GM18867 (cell line): ENCODE results near the gene NFKBIL1.

ENCODE experiments used
- ATAC-seq: cut with Tn5 transposase; IDR thresholded peaks from one replicate; pipeline ENCODE4 v1.9.1; 2021; ENCODE audit warnings: mild to moderate bottlenecking, moderate library complexity; ENCODE audit not compliant: unreplicated experiment

NFKBIL1 gene

DNA sequence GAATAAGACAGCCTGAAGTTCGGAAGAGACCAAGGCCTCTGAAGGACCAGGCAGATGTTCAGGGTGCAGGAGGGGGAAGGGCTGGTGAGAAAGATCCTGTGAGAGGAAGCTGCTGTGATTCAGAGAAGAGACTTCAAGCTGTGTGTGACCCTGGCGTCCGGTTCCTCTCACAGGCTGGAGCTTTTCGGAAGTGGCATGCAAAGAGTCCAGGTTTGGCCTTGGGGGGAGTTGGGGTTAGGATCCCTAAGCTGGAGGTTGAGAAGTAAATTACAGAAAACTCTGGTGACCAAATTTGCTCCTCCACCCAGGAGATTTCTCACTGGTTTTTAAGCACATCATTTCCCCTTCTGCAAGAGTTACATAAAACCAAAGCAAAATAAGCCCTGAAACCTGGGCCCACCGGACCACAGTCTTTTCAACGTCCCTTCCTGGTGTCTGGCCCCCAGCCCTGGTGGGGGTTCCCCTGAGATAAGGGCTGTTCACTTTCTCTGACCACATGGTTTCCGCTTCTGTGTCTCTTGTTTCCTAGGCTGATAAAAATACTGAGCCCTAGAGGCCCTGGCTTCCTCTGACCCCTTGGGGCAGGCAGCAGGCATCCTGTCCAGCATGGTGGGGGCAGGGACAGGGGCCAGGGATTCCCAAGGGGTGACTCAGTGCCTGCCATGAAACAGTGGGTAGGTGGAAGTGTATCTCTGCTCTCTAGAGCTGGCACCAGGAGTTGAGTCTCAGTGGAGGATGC is 12.7 kb downstream of the NFKBIL1 start:
- peak; percentile 64 for ATAC-seq

GRCh38 chr6:31560697-31561058 is 13.3 kb downstream of the NFKBIL1 start:
- ATAC-seq, result no peak

DNA sequence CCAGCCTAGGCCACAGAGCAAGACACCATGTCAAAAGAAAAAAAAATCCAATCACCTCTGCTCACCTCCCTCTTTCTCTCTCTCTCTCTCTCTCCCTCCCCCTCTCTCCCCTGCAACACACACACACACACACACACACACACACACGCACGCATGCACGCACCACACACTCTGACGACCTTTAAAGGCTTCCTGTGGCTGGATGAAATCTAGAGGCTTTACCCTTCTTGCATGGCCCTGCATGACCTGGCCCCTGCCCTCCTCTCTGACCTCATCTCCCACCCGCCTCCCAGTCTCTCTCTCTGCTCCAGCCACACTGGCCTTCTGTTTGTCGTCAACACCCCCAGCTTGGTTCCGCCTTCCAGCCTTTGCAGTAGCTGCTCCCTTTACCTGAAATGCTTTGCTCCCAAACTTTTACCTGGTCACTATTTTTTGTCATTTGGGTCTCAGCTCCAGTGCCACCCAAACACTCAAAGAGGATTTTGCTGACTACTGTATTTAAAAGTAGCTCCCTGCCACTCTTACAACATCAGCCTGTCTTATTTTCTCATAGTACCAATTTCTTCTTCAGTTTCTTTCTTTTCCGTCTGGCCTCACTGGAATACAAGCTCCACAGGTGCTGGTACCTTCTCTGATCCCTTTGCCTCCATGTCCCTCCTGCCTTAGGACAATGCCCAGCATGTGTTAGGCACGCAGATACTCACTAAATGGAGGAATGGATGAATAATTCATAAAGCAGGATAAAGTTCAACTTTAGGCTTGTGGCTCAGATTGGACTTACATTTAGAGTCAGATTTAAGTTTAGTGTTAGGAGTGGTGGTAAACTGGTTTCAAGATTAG is 20.3 kb downstream of the NFKBIL1 start:
- ATAC-seq, result no peak

DNA sequence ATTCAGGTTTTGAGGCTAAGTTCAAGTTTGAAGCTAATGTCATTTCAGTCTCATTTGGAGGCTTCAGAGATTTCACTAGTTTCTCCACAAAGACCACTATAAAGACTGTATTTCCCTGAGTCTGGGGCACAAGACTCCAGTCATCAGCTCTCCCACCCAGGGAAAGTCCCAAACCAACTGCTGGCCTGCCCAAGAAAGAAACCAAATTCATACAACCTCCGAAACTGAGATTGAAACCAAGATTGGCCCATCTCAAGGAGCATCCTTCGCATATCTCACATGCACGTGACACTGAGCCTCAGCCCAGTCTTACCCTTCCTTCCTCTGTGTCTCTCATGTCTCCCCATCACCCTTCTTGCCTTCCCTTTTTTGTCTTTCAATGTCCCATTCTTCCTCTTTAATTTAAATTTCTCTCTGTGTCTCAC is 21.1 kb downstream of the NFKBIL1 start:
- ATAC-seq, result peak; percentile 71

- no peak for ATAC-seq
These were observed 22.6 kb downstream of the NFKBIL1 start for GRCh38 chr6:31569861-31570536.

DNA sequence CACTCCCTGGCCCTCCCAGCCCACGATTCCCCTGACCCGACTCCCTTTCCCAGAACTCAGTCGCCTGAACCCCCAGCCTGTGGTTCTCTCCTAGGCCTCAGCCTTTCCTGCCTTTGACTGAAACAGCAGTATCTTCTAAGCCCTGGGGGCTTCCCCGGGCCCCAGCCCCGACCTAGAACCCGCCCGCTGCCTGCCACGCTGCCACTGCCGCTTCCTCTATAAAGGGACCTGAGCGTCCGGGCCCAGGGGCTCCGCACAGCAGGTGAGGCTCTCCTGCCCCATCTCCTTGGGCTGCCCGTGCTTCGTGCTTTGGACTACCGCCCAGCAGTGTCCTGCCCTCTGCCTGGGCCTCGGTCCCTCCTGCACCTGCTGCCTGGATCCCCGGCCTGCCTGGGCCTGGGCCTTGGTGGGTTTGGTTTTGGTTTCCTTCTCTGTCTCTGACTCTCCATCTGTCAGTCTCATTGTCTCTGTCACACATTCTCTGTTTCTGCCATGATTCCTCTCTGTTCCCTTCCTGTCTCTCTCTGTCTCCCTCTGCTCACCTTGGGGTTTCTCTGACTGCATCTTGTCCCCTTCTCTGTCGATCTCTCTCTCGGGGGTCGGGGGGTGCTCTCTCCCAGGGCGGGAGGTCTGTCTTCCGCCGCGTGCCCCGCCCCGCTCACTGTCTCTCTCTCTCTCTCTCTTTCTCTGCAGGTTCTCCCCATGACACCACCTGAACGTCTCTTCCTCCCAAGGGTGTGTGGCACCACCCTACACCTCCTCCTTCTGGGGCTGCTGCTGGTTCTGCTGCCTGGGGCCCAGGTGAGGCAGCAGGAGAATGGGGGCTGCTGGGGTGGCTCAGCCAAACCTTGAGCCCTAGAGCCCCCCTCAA is 24.9 kb downstream of the NFKBIL1 start, which contains the start of gene LTA:
LTA (plus strand) TSS at position 249 of the 871 bp plus-strand sequence; CDS start at position 703, 454 bp downstream.
- peak; percentile 37 for ATAC-seq

- no peak for ATAC-seq
These were observed 26.1 kb downstream of the NFKBIL1 start for GRCh38 chr6:31573239-31574105.

GRCh38 chr6:31574106-31575061 is 27.0 kb downstream of the NFKBIL1 start:
- ATAC-seq, result no peak

DNA sequence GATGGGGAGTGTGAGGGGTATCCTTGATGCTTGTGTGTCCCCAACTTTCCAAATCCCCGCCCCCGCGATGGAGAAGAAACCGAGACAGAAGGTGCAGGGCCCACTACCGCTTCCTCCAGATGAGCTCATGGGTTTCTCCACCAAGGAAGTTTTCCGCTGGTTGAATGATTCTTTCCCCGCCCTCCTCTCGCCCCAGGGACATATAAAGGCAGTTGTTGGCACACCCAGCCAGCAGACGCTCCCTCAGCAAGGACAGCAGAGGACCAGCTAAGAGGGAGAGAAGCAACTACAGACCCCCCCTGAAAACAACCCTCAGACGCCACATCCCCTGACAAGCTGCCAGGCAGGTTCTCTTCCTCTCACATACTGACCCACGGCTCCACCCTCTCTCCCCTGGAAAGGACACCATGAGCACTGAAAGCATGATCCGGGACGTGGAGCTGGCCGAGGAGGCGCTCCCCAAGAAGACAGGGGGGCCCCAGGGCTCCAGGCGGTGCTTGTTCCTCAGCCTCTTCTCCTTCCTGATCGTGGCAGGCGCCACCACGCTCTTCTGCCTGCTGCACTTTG is 28.0 kb downstream of the NFKBIL1 start, which contains the start of gene TNF:
TNF (plus strand) TSS at position 231 of the 567 bp plus-strand sequence; CDS start at position 408, 177 bp downstream.
- ATAC-seq, result no peak

- ATAC-seq, result no peak
These were observed 28.7 kb downstream of the NFKBIL1 start for GRCh38 chr6:31575952-31576685.

DNA sequence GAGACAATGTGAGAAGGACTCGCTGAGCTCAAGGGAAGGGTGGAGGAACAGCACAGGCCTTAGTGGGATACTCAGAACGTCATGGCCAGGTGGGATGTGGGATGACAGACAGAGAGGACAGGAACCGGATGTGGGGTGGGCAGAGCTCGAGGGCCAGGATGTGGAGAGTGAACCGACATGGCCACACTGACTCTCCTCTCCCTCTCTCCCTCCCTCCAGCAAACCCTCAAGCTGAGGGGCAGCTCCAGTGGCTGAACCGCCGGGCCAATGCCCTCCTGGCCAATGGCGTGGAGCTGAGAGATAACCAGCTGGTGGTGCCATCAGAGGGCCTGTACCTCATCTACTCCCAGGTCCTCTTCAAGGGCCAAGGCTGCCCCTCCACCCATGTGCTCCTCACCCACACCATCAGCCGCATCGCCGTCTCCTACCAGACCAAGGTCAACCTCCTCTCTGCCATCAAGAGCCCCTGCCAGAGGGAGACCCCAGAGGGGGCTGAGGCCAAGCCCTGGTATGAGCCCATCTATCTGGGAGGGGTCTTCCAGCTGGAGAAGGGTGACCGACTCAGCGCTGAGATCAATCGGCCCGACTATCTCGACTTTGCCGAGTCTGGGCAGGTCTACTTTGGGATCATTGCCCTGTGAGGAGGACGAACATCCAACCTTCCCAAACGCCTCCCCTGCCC is 29.6 kb downstream of the NFKBIL1 start:
- no peak for ATAC-seq

- ATAC-seq, result no peak
These were observed 30.2 kb downstream of the NFKBIL1 start for GRCh38 chr6:31577579-31577966.

DNA sequence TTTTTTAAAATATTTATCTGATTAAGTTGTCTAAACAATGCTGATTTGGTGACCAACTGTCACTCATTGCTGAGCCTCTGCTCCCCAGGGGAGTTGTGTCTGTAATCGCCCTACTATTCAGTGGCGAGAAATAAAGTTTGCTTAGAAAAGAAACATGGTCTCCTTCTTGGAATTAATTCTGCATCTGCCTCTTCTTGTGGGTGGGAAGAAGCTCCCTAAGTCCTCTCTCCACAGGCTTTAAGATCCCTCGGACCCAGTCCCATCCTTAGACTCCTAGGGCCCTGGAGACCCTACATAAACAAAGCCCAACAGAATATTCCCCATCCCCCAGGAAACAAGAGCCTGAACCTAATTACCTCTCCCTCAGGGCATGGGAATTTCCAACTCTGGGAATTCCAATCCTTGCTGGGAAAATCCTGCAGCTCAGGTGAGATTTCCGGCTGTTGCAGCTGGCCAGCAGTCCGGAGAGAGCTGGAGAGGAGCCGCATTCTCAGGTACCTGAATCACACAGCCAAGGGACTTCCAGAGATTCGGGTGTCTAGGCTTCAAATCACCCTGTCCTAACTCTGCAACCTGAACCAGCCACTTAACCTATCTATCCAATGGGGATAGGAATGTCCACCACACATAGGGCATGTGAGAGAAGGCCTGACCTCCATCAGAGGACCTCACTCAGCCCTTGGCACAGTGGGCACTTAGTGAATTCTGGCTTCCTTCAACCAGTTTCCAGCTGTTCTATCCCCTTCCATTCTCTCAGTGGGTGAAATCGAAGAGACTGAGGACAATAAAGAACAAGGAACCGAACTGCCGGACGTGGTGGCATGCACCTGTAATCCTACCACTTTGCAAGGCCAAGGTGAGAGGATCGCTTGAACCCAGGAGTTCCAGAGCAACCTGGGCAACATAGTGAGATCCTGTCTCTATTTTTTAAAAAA is 31.0 kb downstream of the NFKBIL1 start:
- ATAC-seq, result no peak

DNA sequence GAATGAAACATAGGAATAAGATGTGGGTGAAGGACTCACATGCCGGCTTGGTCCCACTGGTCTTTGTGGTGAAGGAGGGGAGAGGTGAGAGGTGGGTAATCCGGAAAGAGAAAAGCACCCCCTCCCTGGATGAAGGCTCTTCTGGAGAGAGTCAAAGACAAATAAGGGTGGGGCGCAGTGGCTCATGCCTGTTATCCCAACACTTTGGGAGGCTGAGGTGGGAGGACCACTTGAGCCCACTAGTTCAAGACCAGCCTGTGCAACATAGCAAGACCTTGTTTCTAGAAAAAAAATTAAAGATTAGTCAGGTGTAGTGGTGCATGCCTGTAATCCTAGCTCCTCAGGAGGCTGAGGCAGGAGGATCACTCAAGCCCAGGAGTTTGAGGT is 31.7 kb downstream of the NFKBIL1 start:
- ATAC-seq, result no peak

- ATAC-seq, result no peak
These were observed 32.4 kb downstream of the NFKBIL1 start for GRCh38 chr6:31579546-31580437.
